Activated T-cell treated with anti-CD3 and anti-CD28 coated beads for 24 hours (primary cell): ENCODE measurements around the gene SP8.

ENCODE experiments used
- DNase-seq: peaks from one replicate; pipeline ENCODE4 v3.0.0-alpha.2; 2020; ENCODE audit warnings: low read depth

The SP8 gene

DNA sequence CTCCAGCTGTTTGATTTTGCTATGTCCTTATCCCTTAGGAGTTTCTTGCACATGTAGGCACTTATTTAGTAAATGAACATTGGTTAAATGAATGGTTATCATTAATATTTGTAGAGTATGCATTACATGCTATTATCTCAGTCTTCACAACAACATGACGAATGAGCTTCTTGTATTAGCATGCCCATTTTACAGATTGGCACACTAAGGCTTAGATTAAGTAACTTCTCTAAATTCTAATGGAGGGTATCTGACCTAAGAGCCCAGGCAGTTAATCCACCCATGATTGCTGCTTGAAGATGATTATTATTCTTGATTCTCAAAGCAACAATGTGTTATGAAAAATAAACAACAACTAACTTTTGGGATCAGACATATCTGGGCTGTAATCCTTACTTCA is 32.7 kb downstream of the SP8 start:
- no peak for DNase-seq

DNA sequence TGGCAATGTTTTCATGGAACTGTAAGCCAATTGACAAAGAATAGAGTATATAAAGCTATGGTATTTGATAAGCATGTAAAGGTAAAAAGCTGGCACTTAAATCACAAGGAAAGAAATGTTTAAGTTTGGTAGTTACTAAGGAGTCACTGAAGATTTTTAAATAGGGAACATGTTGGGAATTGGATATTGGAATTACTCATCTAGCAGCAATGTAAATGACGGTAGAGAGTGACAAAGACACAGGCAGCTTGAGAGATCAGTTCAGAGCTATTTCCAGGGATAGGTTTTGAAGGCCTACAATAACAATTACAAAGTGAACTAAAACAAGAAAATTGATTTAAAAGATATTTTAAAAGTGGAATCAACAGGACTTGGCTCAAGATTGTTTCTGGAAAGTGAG is 36.8 kb downstream of the SP8 start:
- no peak for DNase-seq

DNA sequence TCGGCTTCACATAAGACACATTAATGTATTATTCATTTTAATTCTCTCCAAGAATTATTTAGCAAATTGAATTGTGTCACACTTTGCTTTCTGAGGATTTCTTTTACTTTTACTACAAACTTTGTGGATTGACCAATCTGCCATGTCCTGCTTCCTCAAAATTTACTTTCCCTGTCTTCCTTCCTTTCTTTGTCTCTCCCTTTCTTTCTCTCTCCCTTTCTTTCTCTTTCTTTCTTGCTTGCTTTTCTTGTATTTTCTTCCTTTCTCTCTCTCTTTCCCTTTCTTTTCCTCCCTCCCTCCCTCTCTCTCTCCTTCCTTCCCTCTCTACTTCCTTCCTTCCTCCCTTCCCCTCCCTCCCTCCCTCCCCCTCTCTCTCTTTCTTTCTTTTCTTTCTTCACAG is 37.8 kb downstream of the SP8 start:
- DNase-seq: no peak

DNA sequence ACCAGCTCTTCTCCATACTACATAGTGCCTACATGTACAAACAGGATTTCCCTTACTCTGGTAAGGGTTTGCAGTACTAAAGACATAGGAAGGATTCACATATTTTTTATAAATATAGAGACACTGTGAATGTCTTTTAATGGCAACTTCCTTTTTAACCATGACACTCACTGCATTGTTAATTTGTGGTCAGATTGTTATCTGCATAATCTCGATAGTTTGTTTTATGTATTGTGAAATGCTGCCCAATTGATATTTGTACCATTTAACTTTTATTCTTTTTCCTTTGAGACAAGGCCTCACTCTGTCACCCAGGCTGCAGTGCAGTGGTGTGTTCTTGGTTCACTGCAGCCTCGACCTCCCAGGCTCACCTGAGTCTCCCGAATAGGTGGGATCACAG is 39.7 kb downstream of the SP8 start:
- no peak for DNase-seq

DNA sequence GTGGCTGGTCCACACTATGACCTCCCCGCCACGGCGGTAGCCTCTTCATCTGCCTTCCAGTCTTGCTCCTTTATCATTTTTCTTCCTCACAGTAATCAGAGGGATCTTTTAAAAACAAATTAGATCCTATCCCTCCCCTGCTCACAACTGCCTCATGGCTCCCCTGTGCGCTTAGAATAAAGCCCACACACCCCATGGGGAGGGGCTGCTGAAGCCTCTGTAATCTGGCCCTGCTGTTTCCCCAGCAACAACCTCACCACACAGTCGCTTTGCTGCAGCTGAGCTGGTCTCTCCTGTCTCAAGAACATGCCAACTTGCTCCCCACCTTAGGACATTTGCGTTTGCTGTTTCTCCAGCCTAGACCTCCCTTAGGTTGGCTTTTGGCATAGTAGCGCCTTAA is 41.0 kb downstream of the SP8 start:
- DNase-seq: no peak

DNA sequence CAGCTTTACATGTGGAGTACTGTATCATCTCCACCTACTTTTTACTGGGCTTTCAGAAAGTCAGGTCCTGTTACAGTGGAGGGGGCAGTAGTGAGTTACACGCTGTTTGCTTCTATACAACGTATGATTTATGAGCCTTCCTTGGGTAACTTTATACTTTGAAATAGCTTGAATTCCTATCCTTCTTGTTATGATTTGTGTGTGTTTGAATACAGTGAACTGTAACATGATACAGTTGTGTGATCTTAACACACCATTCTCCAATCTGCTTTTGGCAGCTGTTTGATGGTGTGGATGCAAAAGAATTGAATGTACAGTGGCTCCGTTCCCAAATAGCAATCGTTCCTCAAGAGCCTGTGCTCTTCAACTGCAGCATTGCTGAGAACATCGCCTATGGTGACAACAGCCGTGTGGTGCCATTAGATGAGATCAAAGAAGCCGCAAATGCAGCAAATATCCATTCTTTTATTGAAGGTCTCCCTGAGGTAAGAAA is 41.7 kb downstream of the SP8 start:
- DNase-seq: no peak

DNA sequence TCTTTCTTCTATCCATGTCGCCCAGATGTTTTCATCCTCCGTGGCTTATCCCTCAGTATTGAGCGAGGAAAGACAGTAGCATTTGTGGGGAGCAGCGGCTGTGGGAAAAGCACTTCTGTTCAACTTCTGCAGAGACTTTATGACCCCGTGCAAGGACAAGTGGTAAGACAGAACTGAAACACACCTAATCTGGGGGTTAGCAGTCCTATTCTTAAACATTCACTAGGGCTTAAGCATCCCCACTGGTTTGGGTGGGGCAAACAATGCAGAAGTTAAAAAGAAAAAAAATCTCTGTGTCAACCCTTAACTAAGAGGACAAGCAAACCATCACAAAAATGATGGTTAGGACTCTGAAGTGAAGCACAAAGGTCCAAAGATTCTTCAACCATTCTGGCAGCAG is 43.8 kb downstream of the SP8 start:
- DNase-seq: no peak

DNA sequence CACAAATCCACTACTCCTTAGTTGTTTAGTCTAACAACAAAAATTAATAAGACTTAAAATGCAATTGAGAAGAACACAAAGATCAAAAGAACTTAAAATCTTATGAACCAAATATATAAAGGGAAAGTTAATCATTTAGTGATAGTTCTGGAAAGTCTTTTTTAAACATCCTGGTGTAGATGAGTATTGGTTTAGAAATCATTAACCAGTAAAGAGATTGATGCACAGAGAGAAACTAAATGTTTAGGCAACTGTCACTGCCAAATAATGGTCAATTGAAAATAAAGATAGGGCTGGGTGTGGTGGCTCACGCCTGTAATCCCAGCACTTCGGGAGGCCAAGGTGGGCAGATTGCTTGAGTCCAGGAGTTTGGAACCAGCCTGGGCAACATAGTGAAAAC is 44.9 kb downstream of the SP8 start:
- no peak for DNase-seq

DNA sequence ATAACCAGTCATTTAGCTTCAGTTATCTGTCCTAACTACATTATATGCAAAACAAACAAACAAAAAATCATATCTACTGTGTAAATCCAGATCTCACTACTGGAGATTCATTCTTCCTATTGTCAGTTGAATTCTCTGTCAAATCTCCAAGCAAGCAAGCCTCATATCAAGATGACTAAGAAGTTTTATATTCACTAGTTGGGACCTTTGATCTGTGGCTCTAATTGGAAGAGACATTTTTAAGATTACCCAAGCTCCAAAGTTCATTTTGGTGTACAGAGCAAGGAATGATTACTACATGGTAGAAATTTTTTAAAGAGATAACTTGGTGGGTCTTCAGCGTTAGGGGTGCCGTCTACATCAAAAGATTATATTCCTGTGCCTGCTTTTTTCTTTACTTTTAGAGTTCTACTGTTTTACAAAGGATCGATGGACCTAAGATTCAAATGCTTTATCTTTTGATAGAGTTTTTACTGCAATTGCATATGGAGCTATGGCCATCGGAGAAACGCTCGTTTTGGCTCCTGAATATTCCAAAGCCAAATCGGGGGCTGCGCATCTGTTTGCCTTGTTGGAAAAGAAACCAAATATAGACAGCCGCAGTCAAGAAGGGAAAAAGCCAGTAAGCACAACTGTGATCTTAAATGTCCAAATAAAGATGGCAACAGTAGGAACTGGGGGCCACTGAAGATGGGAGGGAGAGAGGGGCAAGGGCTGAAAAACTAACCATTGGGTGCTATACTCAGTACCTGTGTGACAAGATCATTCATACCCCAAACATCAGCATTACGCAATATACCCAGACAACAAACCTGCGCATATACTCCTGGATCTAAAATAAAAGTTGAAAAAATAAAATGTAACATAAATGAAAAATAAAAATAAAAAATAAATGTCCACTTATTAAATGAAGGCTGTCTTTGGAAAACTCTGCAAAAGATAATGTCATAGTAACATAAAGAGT is 47.9 kb downstream of the SP8 start:
- no peak for DNase-seq

DNA sequence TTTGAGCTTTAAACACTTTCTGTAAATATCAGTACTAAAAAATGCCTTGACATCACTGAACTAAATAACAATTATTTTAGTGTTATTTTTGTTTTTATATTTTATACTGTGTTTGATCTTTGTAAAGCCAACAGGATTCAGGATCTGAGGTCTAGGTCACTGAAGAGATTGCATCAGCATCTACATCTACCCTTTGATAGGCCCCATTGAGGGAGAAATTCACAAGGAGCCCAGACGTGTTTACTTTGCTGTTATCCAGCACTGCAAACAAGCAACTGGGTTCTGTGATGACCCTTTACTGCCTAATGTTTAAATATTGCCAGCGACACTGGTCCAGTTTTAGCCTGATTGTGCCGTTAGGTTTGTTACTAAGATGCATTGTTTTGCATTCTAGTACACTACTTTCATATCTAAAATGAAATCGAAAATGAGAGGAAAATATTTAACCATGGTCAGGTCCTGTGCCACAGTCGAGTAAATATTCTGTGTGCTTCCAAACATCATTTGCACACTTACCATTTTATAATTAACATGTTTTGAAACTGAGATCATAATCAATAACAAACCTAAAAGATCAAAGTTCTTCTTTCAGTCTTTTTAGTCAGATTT is 48.7 kb downstream of the SP8 start:
- DNase-seq: no peak

DNA sequence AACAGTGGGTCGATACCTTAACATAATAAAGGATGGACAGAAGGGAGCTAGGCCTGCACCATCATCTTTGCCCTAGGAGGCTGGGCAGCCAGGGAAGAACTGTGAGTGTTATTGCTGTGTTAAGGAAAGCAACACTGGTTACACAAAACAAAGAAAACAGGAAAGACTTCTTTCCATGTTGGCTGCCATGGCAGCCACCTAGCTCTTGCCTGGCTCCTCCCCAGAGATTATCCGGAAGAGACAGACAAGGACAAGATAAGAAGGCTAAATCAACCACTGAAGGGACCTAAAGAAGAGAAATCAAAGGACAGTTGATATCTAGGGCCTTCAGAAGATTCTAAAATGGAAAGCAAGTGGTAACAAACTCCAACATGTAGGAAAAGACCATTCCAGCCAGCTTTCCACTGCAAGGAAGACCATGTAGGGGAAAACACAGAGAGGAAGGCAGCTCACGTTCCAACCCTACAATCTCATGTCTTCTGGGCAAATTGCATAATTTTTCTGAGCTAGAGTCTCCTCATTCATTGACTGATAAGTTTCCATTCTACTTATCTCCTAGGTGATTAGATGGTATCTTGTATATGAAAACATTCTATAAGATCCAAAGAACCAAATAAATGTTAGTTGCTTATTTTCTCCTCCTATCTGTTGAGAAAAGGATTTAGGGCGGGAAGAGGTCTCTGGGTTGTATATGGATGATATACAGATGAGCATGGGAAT is 51.2 kb downstream of the SP8 start:
- no peak for DNase-seq
